HG03521 (cell line): Measurements from ENCODE around the gene CD79A.
"Not testable (repeated sequence)": the region's sequence is repeated elsewhere in the genome, so short reads cannot be mapped to it uniquely, and the experiment has no call there.

ENCODE experiments used
- ATAC-seq: cut with Tn5 transposase; IDR thresholded peaks from one replicate; pipeline ENCODE4 v1.9.1; 2021; ENCODE audit warnings: mild to moderate bottlenecking, moderate library complexity; ENCODE audit not compliant: unreplicated experiment

Gene CD79A

DNA sequence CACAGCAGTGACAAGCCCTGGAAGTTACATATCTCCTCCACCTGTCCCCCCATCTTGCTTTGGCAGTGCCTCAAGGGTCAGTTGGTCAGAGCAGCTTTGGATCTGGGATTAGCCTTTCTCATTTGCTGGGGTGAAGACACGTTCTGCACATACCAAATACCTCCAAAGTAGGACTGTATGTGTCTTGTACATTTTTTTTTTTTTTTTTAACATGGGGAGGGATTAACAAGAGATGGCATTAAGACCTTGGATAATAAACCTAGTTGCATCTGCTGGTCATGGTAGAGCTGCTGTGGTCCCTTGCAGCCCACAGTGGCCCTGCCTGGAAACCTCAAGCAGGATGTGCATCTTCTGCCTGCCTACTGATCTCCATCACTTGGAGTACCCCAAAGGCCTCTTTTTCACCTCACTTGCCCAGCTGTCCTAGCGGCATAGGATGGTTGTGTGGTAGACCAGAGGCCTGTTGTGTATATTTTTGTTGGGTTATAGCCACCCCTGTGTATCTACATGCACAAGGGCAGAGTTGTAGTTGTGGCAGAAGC lies 14.6 kb upstream of the CD79A start:
- no peak for ATAC-seq

DNA sequence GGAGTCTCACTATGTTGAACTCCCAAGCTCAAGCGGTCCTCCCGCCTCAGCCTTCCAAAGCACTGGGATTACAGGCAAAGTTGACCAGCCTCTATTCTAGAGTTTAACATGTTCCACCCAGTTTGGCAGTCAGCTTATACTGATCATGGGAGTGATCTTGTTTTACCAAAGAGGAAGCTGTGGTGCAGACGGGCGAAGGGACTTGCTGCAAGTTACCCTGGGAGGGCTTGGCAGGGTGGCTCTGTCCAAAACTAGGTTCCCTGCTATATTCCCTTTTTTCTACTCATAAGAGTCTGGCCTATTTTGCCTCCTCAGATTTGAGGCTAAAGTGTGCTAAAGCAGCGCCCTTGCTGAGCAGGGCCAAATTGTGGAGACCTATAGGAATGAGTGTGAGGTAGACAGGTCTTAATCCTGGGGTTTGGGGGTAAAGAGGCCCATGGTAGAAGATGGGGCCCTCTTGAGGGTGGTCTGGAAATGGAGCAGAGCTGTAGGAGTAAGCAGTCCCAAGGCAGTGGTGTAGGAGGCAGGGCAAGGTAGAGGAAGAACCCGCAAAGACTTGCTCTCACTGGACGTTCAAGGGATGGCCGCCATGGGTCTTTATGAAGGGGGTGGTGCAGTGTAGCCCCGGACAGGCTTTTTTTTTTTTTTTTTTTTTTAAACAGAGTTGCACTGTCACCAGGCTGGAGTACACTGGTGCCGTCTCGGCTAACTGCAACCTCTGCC lies 13.7 kb upstream of the CD79A start:
- ATAC-seq = no peak

DNA sequence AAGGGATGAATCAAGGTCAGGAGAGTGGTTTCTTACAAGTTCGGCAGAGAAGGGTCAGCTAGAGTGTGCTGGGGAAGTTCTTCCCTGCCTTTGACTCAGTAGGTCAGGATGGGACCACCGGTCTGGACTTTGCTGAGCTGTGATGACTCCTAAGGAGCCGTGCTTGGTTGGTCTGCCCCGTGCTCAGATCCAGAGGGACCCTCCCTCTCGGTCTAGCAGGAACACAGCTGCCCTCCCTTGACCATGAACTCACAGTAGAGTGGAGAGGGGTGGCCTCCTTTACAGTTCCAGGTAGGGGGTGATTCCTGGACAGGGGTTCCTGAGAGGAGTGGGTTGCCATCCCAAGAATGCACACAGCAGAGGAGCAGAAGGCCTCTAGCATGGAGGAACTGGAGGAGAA lies 12.7 kb upstream of the CD79A start:
- ATAC-seq = no peak

DNA sequence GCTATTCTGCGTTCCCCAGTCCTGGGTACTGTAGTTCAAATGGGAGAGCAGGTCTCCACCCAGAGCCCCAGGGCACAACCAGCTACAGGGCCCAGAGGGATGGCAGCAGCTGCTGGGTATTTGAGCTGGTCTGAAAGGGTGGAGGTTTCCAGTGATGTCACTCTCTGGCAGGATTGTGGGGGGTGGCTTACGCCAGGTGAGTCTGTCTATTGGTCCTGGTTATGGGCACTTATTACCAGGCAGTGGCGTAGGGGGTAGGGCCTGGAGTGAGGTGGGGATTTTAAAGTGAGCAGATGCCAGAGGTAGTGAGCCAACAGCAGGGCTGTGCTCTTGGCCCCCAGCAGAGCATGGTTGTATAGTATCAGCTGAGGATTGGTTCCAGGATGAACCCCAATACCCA lies 10.8 kb upstream of the CD79A start:
- ATAC-seq = no peak

DNA sequence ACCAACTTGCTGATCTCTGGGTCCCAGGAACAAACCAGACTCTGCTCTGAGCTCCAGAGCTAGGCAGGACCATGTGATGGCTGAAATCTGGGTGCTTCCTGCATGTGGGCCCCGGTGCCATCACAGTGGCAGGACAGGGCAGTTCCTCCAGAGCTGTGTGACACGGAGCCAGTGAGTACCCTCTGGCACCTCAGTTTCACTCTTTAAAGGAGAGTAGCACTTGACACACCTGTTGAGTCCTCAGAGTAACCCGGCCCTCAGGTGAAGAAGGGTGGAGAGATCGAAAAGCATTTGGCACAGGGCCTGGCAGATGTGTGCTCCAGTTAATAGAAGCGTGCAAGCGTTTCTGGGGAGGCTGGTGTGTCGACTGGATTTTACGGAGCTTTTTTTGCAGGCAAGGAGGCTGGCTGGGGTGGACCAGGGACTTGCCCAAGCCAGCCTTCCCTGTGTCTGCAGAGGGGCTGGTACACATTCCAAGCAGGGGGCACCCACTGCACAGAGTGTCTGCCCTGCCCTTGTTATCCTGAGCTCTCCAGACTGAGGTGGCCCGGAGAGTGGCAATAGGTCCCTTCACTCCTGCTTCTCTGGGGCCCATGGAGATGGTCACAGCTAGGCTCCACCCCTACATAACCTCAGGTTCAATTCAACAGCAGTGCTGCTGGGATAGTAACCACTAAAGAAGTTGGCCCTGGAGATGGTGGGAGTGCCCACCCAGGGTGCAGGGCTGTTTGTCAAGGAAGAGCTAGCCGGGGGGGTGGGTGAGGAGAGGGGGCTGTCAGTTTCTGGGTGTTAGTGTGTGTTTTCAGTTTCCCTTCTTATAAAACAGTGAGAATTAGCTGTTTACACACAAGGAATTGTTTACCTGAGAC lies 8.7 kb upstream of the CD79A start:
- ATAC-seq = no peak

DNA sequence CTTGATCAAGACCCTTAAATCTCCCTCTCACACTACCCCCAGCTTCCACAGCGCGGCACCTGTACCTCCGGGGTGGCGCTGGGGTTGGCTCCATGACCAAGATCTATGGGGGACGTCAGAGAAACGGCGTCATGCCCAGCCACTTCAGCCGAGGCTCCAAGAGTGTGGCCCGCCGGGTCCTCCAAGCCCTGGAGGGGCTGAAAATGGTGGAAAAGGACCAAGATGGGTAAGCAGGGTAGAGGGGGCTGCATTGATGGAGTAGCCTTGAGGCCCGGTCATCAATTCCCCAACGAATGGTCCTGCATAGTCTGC lies 8.1 kb upstream of the CD79A start:
- no peak for ATAC-seq

DNA sequence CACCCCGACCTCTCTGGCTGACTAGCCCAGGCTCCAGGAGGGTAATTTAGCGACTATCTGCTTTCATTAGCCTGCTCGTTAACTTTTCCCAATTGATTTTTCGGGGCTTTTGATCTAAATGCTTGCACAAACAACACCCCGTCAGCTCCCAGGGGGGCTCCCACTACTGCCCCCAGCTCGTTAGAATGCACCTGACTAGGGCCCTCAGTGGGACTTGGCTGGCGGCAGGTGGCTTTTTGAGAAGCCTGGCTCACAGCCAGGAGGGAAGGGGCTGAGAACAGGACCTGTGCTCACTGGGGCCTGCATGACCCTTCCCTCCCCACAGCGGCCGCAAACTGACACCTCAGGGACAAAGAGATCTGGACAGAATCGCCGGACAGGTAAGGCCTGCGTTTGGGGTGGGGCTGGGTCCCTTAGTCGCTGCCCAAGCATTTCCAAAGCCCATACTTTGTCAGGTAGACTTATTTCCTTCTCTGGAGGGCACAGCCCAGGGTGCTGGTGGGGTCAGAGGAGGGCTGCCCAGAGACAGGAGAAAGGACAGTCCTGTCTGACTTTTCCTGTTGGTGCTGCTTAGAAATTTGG lies 7.6 kb upstream of the CD79A start:
- no peak for ATAC-seq

DNA sequence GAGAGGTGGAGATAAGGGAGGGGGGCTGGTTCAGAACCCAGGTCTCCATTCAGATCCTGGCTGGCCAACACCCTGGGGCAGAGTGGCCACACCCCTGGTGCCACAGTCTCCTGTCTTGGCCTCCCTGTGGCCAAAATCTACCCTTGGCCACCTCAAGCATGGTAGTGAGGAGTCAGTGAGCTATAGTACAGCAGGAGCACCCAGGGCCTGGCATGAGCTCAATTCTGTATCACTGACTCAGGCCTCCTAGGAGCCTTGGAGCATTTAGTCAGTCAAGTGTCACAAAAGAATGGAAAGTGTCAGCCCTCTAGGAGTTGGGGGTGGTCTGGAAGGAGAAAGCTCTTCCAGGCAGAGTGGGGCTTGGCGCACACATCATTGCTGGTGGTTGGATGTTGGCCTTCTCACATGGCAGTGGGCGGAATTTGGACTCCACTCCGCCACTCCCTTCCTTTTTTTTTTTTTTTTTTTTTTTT lies 6.6 kb upstream of the CD79A start:
- no peak for ATAC-seq

DNA sequence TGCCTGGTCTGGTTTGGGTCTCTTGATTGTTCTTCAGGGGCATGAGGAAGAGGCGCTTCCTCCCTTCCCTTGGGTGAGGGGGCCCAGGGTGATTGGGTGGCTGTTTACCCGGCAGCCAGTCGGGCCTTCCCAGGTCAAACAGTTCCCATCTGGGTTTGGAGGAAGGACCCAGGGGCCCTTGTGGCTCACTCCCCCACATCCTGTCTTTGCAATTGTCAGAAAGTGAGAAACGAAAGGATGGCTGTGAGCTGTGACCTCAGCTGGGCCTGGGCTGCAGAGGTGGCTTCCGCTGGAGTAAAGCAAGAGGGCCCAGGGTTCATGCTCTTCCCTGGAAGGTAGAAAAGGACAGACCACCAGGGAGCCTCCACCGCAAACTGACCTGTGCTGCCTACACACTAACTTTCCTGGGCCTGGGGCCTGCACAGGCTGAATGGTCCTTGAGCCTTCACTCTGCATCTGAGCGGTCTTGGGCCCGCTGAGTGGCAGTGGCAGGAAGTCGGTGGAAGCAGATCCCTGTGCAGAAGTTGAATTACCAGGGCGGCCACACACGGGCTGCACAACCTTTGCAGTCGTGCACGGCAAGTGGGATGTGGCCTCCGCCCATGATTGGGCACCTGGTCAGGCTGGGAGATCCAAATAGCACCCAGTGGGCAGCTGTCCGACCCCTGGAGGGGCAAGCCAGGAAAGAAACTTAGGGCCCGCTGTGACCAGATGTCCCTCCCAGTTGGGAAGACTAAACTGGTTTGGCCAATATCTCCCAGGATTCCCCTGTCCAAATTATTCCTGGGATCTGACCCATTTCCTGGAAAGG lies 5.3 kb upstream of the CD79A start:
- no peak for ATAC-seq

DNA sequence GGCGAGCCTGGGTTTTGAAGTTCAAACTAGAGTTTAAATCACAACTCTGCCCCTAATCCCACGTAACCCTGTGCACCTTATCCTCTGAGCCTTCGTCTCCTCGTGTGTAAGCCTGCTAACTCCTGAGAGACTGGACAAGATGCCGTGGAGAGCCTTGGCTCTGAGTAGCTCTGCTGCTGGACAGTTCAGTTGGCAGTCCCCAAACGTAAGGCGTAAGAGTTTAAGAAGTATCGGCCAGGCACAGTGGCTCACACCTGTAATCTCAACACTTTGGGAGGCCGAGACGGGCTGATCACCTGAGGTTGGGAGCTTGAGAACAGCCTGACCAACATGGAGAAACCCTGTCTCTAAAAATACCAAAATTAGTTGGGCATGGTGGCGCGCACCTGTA lies 4.7 kb upstream of the CD79A start:
- no peak for ATAC-seq

DNA sequence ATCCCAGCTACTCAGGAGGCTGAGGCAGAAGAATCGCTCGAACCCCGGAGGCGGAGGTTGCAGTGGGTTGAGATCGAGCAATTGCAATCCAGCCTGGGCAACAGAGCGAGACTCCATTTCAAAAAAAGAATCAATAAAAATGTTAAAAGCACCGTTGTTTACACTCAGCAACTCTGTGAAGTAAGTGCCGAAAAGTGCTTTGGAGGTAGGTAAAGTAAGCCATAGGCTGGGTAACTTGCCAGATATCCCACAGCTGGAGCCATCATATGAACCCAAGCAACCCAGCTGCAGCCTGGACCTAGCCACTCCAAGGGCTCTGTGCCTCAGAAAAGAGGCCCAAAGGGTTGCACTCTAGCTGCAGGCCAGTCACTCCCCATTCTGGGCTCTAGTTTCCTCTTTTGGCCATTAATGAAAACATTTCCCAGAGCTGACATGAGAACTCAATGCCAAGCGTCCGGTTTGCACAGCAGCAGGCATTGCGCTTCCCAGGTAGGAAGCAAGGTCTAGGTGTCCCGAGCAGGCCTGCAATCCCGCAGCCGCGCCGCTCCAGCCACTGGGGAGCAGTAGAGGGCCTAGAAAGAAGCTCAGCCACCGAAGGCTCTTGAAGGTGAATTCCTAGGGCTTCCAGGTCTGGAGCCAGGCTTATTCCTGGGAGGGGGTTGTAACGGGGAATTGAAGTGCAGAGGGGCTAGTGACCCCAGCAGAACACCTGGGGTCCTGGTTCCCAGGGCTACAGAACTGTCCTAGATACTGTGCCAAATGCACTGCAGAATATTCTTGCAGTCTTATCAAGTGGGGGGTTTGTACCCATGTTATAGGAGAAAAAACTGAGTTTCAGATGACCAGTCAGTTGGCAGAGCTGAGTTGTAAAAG lies 4.1 kb upstream of the CD79A start:
- no peak for ATAC-seq

DNA sequence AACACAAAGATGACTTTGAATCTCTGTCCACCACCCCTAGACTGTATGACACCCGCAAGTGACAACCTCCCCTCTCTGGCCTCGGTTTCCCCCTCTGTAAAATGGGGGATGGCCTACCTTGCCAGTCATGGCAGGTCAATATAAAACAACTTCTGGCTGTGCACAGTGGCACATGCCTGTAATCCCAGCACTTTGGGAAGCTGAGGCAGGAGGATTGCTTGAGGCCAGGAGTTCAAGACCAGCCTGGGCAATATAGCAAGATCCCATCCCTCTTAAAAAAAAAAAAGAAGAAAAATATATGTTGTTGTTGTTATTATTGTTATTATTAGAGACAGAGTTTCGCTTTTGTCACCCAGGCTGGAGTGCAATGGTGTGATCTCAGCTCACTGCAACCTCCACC lies 1.1 kb upstream of the CD79A start:
- ATAC-seq = not testable (repeated sequence)

DNA sequence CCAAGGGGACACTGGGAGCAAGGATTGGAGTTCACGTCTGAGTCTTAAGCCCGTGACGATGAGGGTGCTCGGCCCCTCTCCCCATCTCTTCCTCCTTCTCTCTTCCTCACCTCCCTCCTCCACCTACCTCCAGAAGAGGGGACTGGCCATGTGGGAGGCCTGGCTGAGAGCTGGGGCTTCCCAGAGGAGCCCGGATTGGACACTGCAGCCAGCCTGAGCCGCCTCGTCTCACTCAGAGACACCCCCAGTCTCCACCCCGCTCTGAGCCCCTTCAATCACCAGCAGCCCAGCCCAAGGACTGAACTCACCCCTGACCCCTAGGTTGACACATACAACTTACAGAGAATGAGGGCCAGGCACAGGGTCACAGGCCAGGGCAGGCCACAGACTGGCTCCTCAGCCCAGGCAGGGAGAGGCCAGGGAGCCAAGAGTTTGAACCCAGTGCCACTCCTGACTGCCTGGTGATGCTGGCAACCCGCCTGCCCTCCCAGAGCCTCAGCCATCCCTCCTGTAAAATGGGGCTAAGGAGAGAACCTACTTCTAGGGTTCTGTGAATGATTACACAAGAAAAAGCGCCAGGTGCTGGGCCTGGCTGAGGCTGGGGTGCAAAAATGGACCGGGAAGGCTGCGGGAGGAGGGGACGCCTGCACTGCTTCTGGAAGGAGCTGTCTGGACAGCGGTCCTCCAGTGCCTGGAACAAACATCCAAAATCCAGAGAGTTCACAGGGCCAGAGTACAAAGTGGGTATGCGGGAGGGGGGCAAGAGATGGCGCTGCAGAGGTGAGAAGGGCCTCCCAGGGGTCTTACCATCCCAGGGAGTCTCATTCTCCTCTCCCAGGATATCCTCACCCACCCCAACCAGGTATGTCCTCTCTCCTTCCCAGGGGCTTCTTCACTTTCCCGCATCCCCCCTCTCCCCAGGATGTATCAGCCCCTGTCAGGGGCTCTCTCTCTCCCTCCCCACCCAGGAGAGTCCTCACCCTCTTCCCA lies 1.1 kb downstream of the CD79A start:
- no peak for ATAC-seq

DNA sequence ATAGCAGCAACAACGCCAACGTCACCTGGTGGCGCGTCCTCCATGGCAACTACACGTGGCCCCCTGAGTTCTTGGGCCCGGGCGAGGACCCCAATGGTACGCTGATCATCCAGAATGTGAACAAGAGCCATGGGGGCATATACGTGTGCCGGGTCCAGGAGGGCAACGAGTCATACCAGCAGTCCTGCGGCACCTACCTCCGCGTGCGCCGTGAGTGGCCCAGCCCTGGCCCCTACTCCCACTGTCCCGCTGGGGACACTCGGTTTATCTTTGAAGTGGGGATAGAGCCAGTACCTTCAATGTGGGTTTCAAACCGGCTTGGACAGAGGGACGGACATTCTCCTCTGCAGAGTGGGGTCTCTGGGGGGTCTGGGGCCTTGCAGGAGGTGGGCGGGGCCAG lies 2.0 kb downstream of the CD79A start:
- no peak for ATAC-seq

DNA sequence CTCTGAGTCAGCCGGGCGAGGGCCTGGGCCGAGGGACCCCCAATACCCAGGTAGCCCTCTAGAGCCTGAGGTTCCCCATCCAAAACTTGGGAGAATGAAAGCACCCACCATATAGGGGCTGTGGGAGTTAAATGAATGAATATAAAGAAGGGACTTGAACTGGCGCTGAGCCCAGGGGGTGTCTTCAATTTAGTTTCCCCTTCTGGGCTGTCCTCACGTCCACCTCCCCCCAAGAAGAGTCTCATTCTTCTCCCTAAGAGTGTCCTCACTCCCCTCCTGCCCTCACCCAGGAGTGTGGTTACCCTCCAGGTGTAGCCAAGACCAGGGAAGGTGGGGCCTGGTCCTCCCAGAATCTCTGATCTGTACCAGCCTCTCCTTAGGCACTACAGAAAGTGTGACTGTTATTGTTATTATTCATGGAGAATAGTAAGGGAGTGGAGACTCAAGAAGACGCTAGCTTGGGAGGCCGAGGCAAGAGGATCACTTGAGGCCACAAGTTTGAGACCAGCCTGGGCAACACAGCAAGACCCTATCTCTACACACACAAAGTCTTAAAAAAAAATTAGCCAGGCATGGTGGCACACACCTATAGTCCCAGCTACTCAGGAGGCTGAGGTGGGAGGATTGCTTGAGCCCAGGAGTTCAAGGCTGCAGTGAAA lies 2.7 kb downstream of the CD79A start:
- ATAC-seq = no peak

DNA sequence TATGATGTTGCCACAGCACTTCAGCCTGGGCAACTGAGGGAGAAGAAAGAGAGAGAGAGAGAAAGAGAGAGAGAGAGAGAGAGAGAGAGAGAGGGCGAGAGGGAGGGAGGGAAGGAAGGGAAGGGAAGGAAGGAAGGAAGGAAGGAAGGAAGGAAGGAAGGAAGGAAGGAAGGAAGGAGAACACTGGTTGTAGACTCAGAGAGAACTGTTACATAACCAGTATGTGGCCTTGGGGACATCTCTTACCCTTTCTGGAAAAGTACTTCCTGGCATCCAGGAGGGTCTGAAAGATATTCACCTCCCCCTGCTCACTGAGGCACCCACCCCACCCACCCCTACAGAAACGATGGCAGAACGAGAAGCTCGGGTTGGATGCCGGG lies 3.2 kb downstream of the CD79A start:
- no peak for ATAC-seq

DNA sequence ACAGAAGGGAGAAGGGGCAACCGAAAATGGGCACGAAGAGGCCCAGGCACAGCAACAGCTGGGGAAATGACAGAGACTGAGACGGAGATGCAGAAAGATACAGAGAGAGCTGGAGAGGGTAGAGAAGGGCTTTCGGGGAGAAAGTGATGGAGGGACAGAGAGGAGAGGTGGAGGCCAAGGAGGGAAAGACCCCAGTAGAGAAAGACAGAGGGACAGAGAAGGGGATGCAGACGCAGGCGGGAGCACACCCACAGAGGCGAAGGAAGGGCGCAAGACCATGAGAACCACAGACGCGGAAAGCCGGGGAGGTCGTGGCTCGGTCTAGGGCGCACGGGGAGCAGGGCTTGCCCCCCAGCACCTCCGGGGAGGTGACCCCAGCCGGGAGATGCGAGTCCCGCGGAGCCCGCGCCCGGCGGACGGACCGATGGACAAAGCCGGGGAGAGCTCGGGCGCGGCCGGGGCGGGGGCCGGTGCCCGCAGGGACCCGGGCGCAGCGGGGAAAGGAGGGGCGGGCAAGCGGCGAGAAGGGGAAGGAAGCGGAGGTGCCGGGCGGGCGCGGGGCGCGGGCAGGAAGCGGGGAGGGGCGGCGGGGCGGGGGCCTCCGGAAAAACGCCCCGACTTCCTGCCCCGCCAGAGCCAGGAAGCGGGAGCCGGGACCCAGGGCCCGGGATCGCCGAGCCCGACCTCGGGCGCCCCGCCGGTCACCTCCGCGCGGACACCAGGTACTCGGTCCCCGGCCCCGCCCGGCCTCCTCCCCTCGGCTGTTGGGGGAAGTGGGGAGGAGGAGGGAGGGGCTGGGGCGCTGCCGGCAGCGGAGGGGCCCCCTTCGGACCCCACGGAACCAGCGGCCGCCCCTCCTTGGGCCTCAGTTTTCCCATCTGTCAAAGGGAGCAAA lies 5.7 kb downstream of the CD79A start, which contains the start of gene ARHGEF1:
Gene ARHGEF1, plus strand, starts transcription at position 617 of the 895 bp plus-strand sequence. CDS start 4,899 bp downstream, outside the sequence.
- no peak for ATAC-seq
